Measurements from ENCODE around the gene FFAR1.

Gene FFAR1

DNA sequence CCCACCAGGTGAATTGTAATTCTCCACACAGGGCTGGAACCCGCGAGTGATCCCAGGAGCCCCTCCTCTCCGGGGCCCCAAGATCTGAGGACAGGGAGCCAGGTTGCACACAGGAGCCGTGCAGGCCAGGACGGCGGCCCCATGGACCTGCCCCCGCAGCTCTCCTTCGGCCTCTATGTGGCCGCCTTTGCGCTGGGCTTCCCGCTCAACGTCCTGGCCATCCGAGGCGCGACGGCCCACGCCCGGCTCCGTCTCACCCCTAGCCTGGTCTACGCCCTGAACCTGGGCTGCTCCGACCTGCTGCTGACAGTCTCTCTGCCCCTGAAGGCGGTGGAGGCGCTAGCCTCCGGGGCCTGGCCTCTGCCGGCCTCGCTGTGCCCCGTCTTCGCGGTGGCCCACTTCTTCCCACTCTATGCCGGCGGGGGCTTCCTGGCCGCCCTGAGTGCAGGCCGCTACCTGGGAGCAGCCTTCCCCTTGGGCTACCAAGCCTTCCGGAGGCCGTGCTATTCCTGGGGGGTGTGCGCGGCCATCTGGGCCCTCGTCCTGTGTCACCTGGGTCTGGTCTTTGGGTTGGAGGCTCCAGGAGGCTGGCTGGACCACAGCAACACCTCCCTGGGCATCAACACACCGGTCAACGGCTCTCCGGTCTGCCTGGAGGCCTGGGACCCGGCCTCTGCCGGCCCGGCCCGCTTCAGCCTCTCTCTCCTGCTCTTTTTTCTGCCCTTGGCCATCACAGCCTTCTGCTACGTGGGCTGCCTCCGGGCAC lies 3.9 kb downstream of the FFAR1 start:
- no peak for DNase-seq (ENCODE audit: extremely low spot score)
- ChIA-PET CTCF (no interaction called here), POLR2A (no interaction called here)
- TF ChIP-seq TARDBP (IDR thresholded peaks at IDR 0.05), result no peak

DNA sequence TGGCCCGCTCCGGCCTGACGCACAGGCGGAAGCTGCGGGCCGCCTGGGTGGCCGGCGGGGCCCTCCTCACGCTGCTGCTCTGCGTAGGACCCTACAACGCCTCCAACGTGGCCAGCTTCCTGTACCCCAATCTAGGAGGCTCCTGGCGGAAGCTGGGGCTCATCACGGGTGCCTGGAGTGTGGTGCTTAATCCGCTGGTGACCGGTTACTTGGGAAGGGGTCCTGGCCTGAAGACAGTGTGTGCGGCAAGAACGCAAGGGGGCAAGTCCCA lies 4.4 kb downstream of the FFAR1 start:
- ChIA-PET POLR2A (no interaction called here), CTCF (interaction anchor here (1.3 to 1.8 kb wide), 3 partner anchors 18 to 145 kb away, joined by 3 to 8 read pairs (median 6); no protein-coding TSS in a partner anchor)
- TF ChIP-seq FOXK2 (IDR thresholded peaks at IDR 0.05), result no peak
- TF ChIP-seq FOXA1 (IDR thresholded peaks at IDR 0.05), result no peak
- no peak for TF ChIP-seq NFRKB (IDR thresholded peaks at IDR 0.05)
- TF ChIP-seq PKNOX1 (IDR thresholded peaks at IDR 0.05), result no peak
- TF ChIP-seq L3MBTL2 (conservative IDR thresholded peaks at IDR 0.05), result no peak
- no peak for TF ChIP-seq ELF4 (IDR thresholded peaks at IDR 0.05)
- TF ChIP-seq LEF1 (IDR thresholded peaks at IDR 0.05; ENCODE audit: borderline replicate concordance), result no peak
- no peak for TF ChIP-seq ARNT (IDR thresholded peaks at IDR 0.05)
- TF ChIP-seq BHLHE40 (IDR thresholded peaks at IDR 0.05; ENCODE audit: borderline replicate concordance), result no peak
- no peak for TF ChIP-seq HDGF (IDR thresholded peaks at IDR 0.05; ENCODE audit: borderline replicate concordance)
- no peak for TF ChIP-seq SP1 (IDR thresholded peaks at IDR 0.05)
- TF ChIP-seq FOXM1 (IDR thresholded peaks at IDR 0.05; ENCODE audit: borderline replicate concordance), result no peak
- TF ChIP-seq TARDBP (IDR thresholded peaks at IDR 0.05), result no peak
- DNase-seq (ENCODE audit: extremely low spot score), result no peak

DNA sequence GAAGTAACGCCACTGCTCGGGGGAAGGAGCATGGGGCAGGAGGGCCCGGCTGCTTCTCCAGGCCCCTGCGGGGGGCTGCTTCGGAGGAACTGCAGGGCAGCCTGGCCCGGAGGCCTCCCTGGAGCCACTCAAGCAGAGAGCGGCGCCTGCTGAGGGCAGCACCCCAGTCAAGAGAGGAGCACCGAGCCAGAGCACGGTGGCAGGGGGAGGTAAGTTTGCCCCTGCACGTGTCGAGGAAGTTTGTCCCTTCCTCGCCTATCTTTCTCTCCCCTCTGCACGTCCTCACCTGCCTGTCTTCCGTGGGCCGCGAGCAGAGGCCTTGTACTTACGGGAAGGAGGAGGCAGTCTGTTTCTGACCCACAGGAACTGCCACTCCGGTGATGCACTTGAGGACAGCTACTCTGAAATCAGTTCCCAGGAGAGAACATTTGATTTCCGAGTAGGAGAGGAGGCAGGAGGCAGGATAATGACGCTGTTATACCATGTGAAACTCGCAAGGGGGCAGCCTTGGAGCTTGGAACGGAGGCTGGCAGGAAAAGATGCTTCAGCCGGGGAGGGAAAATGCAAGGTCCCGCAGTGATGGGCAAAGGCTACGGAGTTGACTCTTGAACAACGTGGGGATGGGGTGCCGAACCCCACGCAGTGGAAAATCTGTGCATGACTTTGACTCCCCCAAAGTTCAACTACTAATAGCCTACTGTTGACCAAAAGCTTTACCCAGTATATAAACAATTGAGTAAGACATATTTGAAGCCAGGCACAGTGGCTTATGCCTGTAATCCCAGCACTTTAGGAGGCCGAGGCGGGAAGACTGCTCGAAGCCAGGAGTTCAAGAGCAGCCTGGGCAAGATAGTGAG lies 5.0 kb downstream of the FFAR1 start:
- TF ChIP-seq SP1 (IDR thresholded peaks at IDR 0.05) (no peak), ZNF384 (IDR thresholded peaks at IDR 0.05) (no peak), ELF4 (IDR thresholded peaks at IDR 0.05) (no peak), ARNT (IDR thresholded peaks at IDR 0.05) (no peak), FOXM1 (IDR thresholded peaks at IDR 0.05; ENCODE audit: borderline replicate concordance) (no peak), PKNOX1 (IDR thresholded peaks at IDR 0.05) (no peak), FOXK2 (IDR thresholded peaks at IDR 0.05) (no peak), L3MBTL2 (conservative IDR thresholded peaks at IDR 0.05) (no peak), NFRKB (IDR thresholded peaks at IDR 0.05) (no peak), HDGF (IDR thresholded peaks at IDR 0.05; ENCODE audit: borderline replicate concordance) (no peak), SUZ12 (IDR thresholded peaks at IDR 0.05) (no peak), BHLHE40 (IDR thresholded peaks at IDR 0.05; ENCODE audit: borderline replicate concordance) (no peak), CTBP1 (IDR thresholded peaks at IDR 0.05; ENCODE audit: borderline replicate concordance) (no peak), LEF1 (IDR thresholded peaks at IDR 0.05; ENCODE audit: borderline replicate concordance) (no peak), TARDBP (IDR thresholded peaks at IDR 0.05) (no peak), FOXA1 (IDR thresholded peaks at IDR 0.05) (no peak)
- peak; percentile 82 for DNase-seq (ENCODE audit: extremely low spot score)
- CTCF ChIA-PET, result interaction anchor here (0.6 to 1.8 kb wide), 5 partner anchors 18 to 285 kb away, joined by 3 to 8 read pairs (median 3); no protein-coding TSS in a partner anchor
- POLR2A ChIA-PET, result interaction anchor here (0.7 kb wide), 1 partner anchor 158 kb away, joined by 5 read pairs; no protein-coding TSS in a partner anchor

- no peak for DNase-seq (ENCODE audit: extremely low spot score)
- TF ChIP-seq ZNF384 (IDR thresholded peaks at IDR 0.05) (no peak), BHLHE40 (IDR thresholded peaks at IDR 0.05; ENCODE audit: borderline replicate concordance) (no peak), SP1 (IDR thresholded peaks at IDR 0.05) (no peak), NFRKB (IDR thresholded peaks at IDR 0.05) (no peak), FOXA1 (IDR thresholded peaks at IDR 0.05) (no peak), FOXM1 (IDR thresholded peaks at IDR 0.05; ENCODE audit: borderline replicate concordance) (no peak), ELF4 (IDR thresholded peaks at IDR 0.05) (no peak), SUZ12 (IDR thresholded peaks at IDR 0.05) (no peak), CTBP1 (IDR thresholded peaks at IDR 0.05; ENCODE audit: borderline replicate concordance) (no peak), LEF1 (IDR thresholded peaks at IDR 0.05; ENCODE audit: borderline replicate concordance) (no peak), L3MBTL2 (conservative IDR thresholded peaks at IDR 0.05) (no peak), FOXK2 (IDR thresholded peaks at IDR 0.05) (no peak), TARDBP (IDR thresholded peaks at IDR 0.05) (no peak), PKNOX1 (IDR thresholded peaks at IDR 0.05) (no peak), ARNT (IDR thresholded peaks at IDR 0.05) (no peak), HDGF (IDR thresholded peaks at IDR 0.05; ENCODE audit: borderline replicate concordance) (no peak)
- ChIA-PET POLR2A (no interaction called here), CTCF (interaction anchor here (0.6 to 1.8 kb wide), 5 partner anchors 16 to 157 kb away, joined by 3 to 8 read pairs (median 6); no protein-coding TSS in a partner anchor)
Observed at GRCh38 chr19:35353635-35354034, 5.9 kb downstream of the FFAR1 start.

- no peak for DNase-seq (ENCODE audit: extremely low spot score)
- ChIA-PET POLR2A (no interaction called here), CTCF (no interaction called here)
Observed at GRCh38 chr19:35354898-35355297, 7.2 kb downstream of the FFAR1 start.

More at GRCh38 chr19:35354898-35355297, 7.2 kb downstream of the FFAR1 start:
- TF ChIP-seq BHLHE40 (IDR thresholded peaks at IDR 0.05; ENCODE audit: borderline replicate concordance), result no peak
- no peak for TF ChIP-seq L3MBTL2 (conservative IDR thresholded peaks at IDR 0.05)
- TF ChIP-seq NFRKB (IDR thresholded peaks at IDR 0.05), result no peak
- TF ChIP-seq LEF1 (IDR thresholded peaks at IDR 0.05; ENCODE audit: borderline replicate concordance), result no peak
- no peak for TF ChIP-seq TARDBP (IDR thresholded peaks at IDR 0.05)
- TF ChIP-seq ARNT (IDR thresholded peaks at IDR 0.05), result no peak
- no peak for TF ChIP-seq SP1 (IDR thresholded peaks at IDR 0.05)
- no peak for TF ChIP-seq ZNF384 (IDR thresholded peaks at IDR 0.05)
